SK-N-SH (cell line): ENCODE results near the gene NCAPH2. TPM values are rescaled to one million over a fixed set of nuclear protein-coding genes. Genes with fewer than 3 reads are reported as not detected.

ENCODE experiments used
- CTCF ChIA-PET: fragments of 300-600, 350-600 bp; formaldehyde crosslinking; extraction: SDS; loops from one replicate; lab custom pipeline; 2021; lab: Yijun Ruan, JAX
- POLR2A ChIA-PET: fragments of 350-600 bp; sonication (Branson Sonifier 250); formaldehyde crosslinking; extraction: SDS; loops from one replicate; lab custom pipeline; 2020; ENCODE audit warnings: antibody characterized with exemption, inconsistent platforms; lab: Yijun Ruan, JAX
- DNase-seq: peaks from one replicate; pipeline ENCODE4 v3.0.0; 2012
- H2AFZ ChIP-seq: fragments of 200-600 bp; sonication (generic); 2 replicates; pipeline ENCODE4 v1.8.1; 2016; ENCODE audit warnings: antibody characterized with exemption, mild to moderate bottlenecking, low read depth
- H3F3A ChIP-seq: fragments of 200-600 bp; sonication (generic); replicated peaks from 2 replicates; pipeline ENCODE3; 2016; ENCODE audit warnings: antibody characterized with exemption, mild to moderate bottlenecking; ENCODE audit not compliant: insufficient read depth
- H3K27ac ChIP-seq, 2 experiments: fragments of 200-500 bp in 1 of 2; fragments of 200-600 bp in 1 of 2; sonication (Bioruptor generic) in 1 of 2; sonication (generic), shearing (Covaris generic) in 1 of 2; 2 replicates each; pipeline versions ENCODE4 v1.5.1 to v1.6.1; 2014 to 2016; ENCODE audit warnings: low read depth in 2 of 2, inconsistent platforms in 1 of 2, low read length in 1 of 2, mild to moderate bottlenecking in 1 of 2, mixed read lengths in 1 of 2
- H3K27me3 ChIP-seq: fragments of 200-600 bp; sonication (generic), shearing (Covaris generic); 2 replicates; pipeline ENCODE4 v1.6.1; 2016; ENCODE audit warnings: mixed run types; ENCODE audit not compliant: insufficient read depth
- H3K36me3 ChIP-seq, 2 experiments: fragments of 200-500 bp in 1 of 2; fragments of 200-600 bp in 1 of 2; sonication (Bioruptor generic) in 1 of 2; sonication (generic) in 1 of 2; replicated peaks in 1 of 2; 2 replicates each; pipeline versions ENCODE3 to v1.5.1; 2014 to 2016; ENCODE audit warnings: low read length in 1 of 2, mild to moderate bottlenecking in 1 of 2; ENCODE audit not compliant: insufficient read depth in 2 of 2, control insufficient read depth in 1 of 2
- H3K4me1 ChIP-seq, 2 experiments: fragments of 200-500 bp in 1 of 2; fragments of 200-600 bp in 1 of 2; sonication (Bioruptor generic) in 1 of 2; sonication (generic), shearing (Covaris generic) in 1 of 2; 2 replicates each; pipeline versions ENCODE4 v1.5.1 to v1.6.1; 2014 to 2016; ENCODE audit warnings: low read depth in 1 of 2, low read length in 1 of 2, mixed run types in 1 of 2; ENCODE audit not compliant: insufficient read depth in 2 of 2, control insufficient read depth in 1 of 2
- H3K4me2 ChIP-seq: fragments of 200-600 bp; sonication (generic), shearing (Covaris generic); 2 replicates; pipeline ENCODE4 v1.6.1; 2017; ENCODE audit warnings: mixed run types
- H3K4me3 ChIP-seq, 2 experiments: fragments of 200-500 bp in 1 of 2; fragments of 200-600 bp in 1 of 2; sonication (Bioruptor generic) in 1 of 2; sonication (generic), shearing (Covaris generic) in 1 of 2; 2 replicates each; pipeline versions ENCODE4 v1.5.1 to v1.8.1; 2014 to 2016; ENCODE audit warnings: low read depth in 2 of 2, inconsistent platforms in 1 of 2, low read length in 1 of 2, mild to moderate bottlenecking in 1 of 2, mixed read lengths in 1 of 2, moderate library complexity in 1 of 2
- H3K79me2 ChIP-seq: fragments of 200-600 bp; sonication (generic); 2 replicates; pipeline ENCODE4 v1.8.1; 2017; ENCODE audit warnings: mild to moderate bottlenecking; ENCODE audit not compliant: insufficient read depth
- H3K9ac ChIP-seq: fragments of 200-600 bp; sonication (generic); 2 replicates; pipeline ENCODE4 v1.6.1; 2017; ENCODE audit warnings: mixed run types
- H3K9me2 ChIP-seq: fragments of 200-600 bp; sonication (generic); 2 replicates; pipeline ENCODE4 v1.6.1; 2017; ENCODE audit warnings: mixed run types
- H3K9me3 ChIP-seq: fragments of 200-600 bp; sonication (generic); 2 replicates; pipeline ENCODE4 v1.6.1; 2017; ENCODE audit warnings: mixed run types, mild to moderate bottlenecking, moderate library complexity
- H4K20me1 ChIP-seq: fragments of 200-600 bp; sonication (generic); 2 replicates; pipeline ENCODE4 v1.6.1; 2017; ENCODE audit warnings: mild to moderate bottlenecking, mixed run types; ENCODE audit not compliant: insufficient read depth
- EP300 ChIP-seq, 2 experiments: IDR thresholded peaks; 2 replicates each; pipeline versions ENCODE4 v1.4.0 to v1.6.1; 2012; ENCODE audit warnings: borderline replicate concordance in 1 of 2, low read depth in 1 of 2, low read length in 1 of 2
- FOSL2 ChIP-seq: IDR thresholded peaks from 2 replicates; pipeline ENCODE4 v1.4.0; 2012; ENCODE audit warnings: low read depth, mild to moderate bottlenecking, moderate library complexity, borderline replicate concordance
- FOXJ3 ChIP-seq: sonication (generic); formaldehyde crosslinking; IDR thresholded peaks from 2 replicates; pipeline ENCODE4 v1.5.1; 2020; ENCODE audit warnings: mild to moderate bottlenecking, missing genetic modification reagents
- FOXM1 ChIP-seq: IDR thresholded peaks from 2 replicates; pipeline ENCODE4 v1.4.0; 2012; ENCODE audit warnings: low read depth, mild to moderate bottlenecking
- IRF3 ChIP-seq: fragments of 150-350 bp; IDR thresholded peaks from 2 replicates; pipeline ENCODE4 v1.6.1; 2016; ENCODE audit warnings: mild to moderate bottlenecking, low read depth, low read length
- MXI1 ChIP-seq: IDR thresholded peaks from 2 replicates; pipeline ENCODE4 v1.6.1; 2012; ENCODE audit warnings: mild to moderate bottlenecking, low read depth, low read length, improper control_type of control experiment
- PBX3 ChIP-seq: IDR thresholded peaks from 2 replicates; pipeline ENCODE4; 2012
- REST ChIP-seq: IDR thresholded peaks from 2 replicates; pipeline ENCODE4 v1.6.1; 2012; ENCODE audit warnings: mild to moderate bottlenecking, low read depth, low read length, moderate library complexity
- RFX5 ChIP-seq: IDR thresholded peaks from 2 replicates; pipeline ENCODE4 v1.6.1; 2012; ENCODE audit warnings: mild to moderate bottlenecking, improper control_type of control experiment, low read length
- SIN3A ChIP-seq: IDR thresholded peaks from 2 replicates; pipeline ENCODE4 v1.6.1; 2012; ENCODE audit warnings: low read depth, mild to moderate bottlenecking, low read length, moderate library complexity, borderline replicate concordance
- USF1 ChIP-seq: IDR thresholded peaks from 2 replicates; pipeline ENCODE4 v1.4.0; 2012; ENCODE audit warnings: low read depth, borderline replicate concordance
- USF2 ChIP-seq: fragments of 150-350 bp; IDR thresholded peaks from 2 replicates; pipeline ENCODE4 v1.6.1; 2017; ENCODE audit warnings: antibody characterized with exemption, low read length, low read depth, borderline replicate concordance
- WGBS: methylation state at CpG from one replicate; pipeline ENCODE4 v1.1.6; 2017; ENCODE audit warnings: low lambda C conversion rate; 5-methylcytosine and 5-hydroxymethylcytosine counted together
- polyA plus RNA-seq, 3 experiments: library from polyadenylated mRNA; depleted of rRNA; stranded (reverse); fragments of >200 nt; gene quantifications; 2 replicates each; pipeline ENCODE4 v1.2.3, GENCODE V29; 2012

NCAPH2 gene
- polyA plus RNA-seq, 1 of the 3 experiments (the other 2 are of a cell fraction): 22.4 TPM

GRCh38 chr22:50537765-50538164 lies 29.7 kb downstream of the NCAPH2 start (continued):
- TF ChIP-seq MXI1 (no peak), FOXM1 (no peak), USF1 (no peak), PBX3 (no peak), IRF3 (no peak)

GRCh38 chr22:50540381-50540780 lies 32.4 kb downstream of the NCAPH2 start:
- Histone ChIP-seq H3K79me2 (no peaks in the 10 kb centered on the region), H3F3A (peaks cover 7% of the 10 kb centered on the region), H3K27me3 (no peaks in the 10 kb centered on the region), H3K9me2 (no peaks in the 10 kb centered on the region), H3K9me3 (no peaks in the 10 kb centered on the region), H3K4me1 (peaks cover 1 to 6% of the 10 kb centered on the region in 2 experiments; a peak in 2 of 4 replicates), H3K4me3 (no peak overlapping the region), H3K4me2 (no peak overlapping the region), H4K20me1 (no peaks in the 10 kb centered on the region), H3K9ac (no peak overlapping the region), H2AFZ (no peak overlapping the region; the same call in 1 of the 2 replicates), H3K36me3 (no peaks in the 10 kb centered on the region), H3K27ac (no peak overlapping the region)
- no peak for TF ChIP-seq FOXM1
- TF ChIP-seq USF2: no peak
- no peak for TF ChIP-seq FOSL2
- TF ChIP-seq FOXJ3: no peak
- no peak for TF ChIP-seq SIN3A
- no peak for TF ChIP-seq EP300 (IDR thresholded peaks at IDR 0.05; ENCODE audit: borderline replicate concordance in 1 of 2, low read depth in 1 of 2, low read length in 1 of 2)
- TF ChIP-seq REST: no peak
- no peak for TF ChIP-seq RFX5
- no peak for TF ChIP-seq PBX3
- DNase-seq: no peak
- CTCF ChIA-PET: interaction anchor here (1.2 to 3.1 kb wide), 3 partner anchors 9 to 23 kb away, joined by 3 to 19 read pairs (median 14); partner anchors contain the start of genes SCO2 and SYCE3
- POLR2A ChIA-PET: no interaction called here
- WGBS: 87% methylated on average over 10 of the region's 10 CpGs
